NCI-H748 (cell line): ENCODE results near the gene BCL2L15.
"Not testable (repeated sequence)": the region's sequence is repeated elsewhere in the genome, so short reads cannot be mapped to it uniquely, and the experiment has no call there.

ENCODE experiments used
- DNase-seq: peaks from one replicate; lab custom pipeline; 2025; ENCODE audit not compliant: unreplicated experiment; lab: John Stamatoyannopoulos, UW

The BCL2L15 gene

GRCh38 chr1:113872219-113872935 is 15.0 kb downstream of the BCL2L15 start:
- no peak for DNase-seq

DNA sequence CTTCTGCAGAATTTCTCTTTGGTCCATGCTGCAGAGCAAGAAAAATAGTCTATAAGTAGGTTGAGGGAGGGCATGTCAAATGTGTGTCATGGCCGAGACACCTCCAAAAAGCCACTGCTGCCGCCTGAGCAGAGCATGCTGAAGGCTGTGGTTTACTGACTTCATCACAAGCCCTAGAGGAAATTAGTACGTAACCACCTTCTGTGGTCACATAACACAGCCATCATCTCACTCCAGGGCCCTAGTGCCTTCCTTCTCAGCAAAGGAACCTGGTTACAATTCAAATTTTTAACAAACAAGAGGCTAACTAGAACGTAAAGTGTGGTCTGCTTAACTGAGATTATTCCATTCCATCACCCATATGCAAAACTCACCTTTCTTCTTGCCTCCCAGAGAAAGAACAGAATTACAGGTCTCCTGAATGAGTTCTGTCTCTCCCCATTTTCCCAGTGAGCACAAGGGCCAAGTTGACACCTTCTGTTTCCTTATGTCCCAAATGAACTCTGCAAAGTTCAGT is 15.7 kb downstream of the BCL2L15 start, which contains the start of gene PTPN22:
Gene PTPN22, minus strand, starts transcription at position 116 of the 517 bp plus-strand sequence.
- DNase-seq: no peak

- DNase-seq: no peak
These were observed 16.6 kb downstream of the BCL2L15 start for GRCh38 chr1:113870778-113871177.

DNA sequence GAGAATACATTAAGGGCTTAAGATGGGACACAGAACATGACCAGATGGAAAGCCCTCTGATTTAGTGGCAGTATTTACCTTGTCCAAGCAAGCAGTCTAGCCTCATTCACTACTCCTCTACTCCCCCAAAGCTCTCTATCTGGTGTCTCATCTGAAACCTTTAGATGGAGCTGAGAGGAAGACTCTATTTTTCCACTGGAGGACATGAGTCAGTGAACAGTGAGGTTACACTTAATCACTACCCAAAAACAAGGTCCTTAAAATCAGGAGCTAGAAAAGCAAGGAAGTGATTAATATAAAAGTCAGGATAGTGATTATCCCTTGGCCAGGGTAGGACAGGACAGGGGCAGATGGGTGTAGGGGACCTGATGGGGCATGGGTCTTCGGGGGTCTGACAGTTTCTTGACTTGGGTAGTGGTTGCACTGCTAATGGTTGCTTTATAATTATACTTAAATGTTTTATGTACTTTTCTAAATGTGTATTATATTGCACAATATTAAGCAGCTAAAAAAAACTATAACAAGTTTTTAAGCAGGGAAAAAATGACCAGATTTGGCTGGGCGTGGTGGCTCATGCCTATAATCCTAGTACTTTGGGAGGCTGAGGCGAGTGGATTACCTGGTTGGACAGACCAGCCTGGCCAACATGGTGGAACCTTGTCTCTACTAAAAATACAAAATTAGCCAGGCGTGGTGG is 18.8 kb downstream of the BCL2L15 start:
- DNase-seq: no peak

- DNase-seq: no peak
These were observed 25.7 kb downstream of the BCL2L15 start for GRCh38 chr1:113861641-113862040.

- no peak for DNase-seq
These were observed 26.5 kb downstream of the BCL2L15 start for GRCh38 chr1:113860891-113861290.

- DNase-seq: no peak
These were observed 27.8 kb downstream of the BCL2L15 start for GRCh38 chr1:113859478-113860175.

GRCh38 chr1:113858982-113859381 is 28.4 kb downstream of the BCL2L15 start:
- no peak for DNase-seq

- DNase-seq: no peak
These were observed 29.0 kb downstream of the BCL2L15 start for GRCh38 chr1:113858418-113858817.

DNA sequence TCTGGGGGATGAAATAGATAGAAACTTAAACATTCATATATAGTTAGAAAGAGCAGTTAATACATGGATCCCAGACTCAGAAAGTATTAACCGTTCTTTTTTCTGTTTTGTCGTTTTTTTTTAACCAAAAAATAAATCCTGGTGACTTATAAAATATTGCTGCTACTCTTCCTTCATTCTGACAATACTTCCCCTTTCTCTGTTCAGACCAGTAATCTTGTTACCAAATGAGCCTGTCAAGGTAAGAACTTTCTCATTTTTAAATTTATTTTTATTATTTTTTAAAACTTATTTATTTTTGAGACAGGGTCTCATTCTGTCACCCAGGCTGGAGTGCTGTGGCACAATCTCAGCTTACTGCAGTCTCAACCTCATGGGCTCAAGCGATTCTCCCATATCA is 29.6 kb downstream of the BCL2L15 start:
- no peak for DNase-seq

- DNase-seq: no peak
These were observed 31.0 kb downstream of the BCL2L15 start for GRCh38 chr1:113856401-113856790.

- DNase-seq: no peak
These were observed 31.6 kb downstream of the BCL2L15 start for GRCh38 chr1:113855630-113856400.

- DNase-seq: no peak
These were observed 33.1 kb downstream of the BCL2L15 start for GRCh38 chr1:113854234-113854633.

- not testable (repeated sequence) for DNase-seq
These were observed 34.7 kb downstream of the BCL2L15 start for GRCh38 chr1:113852694-113853093.

DNA sequence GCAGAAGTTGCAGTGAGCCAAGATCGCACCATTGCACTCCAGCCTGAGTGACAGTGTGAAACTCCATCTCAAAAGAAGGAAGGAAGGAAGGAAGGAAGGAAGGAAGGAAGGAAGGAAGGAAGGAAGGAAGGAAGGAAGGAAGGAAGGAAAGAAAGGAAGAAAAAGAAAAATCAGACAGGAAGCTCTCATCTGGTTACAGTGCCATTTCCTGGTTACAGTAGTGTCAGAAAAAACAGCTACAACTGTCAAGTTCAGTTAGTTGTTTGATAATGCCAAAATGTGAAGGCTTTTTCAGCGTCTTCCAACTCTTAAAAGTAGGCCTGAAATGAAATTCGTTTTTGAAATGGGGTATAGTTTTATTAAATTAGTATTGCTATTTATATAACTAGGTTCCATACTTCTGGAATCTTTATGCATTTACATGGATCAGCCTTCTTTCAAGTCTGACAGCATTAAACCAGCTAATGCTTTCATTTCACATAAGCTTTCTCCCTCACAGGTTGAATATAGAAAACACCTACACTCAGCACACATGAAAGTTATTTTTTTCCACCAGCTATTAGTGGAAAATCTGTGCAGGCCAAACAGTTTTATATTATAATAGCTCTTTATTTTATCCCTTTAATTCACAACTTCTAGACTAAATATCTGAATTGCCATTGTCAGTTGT is 37.1 kb downstream of the BCL2L15 start:
- no peak for DNase-seq

- no peak for DNase-seq
These were observed 38.3 kb downstream of the BCL2L15 start for GRCh38 chr1:113849072-113849471.

DNA sequence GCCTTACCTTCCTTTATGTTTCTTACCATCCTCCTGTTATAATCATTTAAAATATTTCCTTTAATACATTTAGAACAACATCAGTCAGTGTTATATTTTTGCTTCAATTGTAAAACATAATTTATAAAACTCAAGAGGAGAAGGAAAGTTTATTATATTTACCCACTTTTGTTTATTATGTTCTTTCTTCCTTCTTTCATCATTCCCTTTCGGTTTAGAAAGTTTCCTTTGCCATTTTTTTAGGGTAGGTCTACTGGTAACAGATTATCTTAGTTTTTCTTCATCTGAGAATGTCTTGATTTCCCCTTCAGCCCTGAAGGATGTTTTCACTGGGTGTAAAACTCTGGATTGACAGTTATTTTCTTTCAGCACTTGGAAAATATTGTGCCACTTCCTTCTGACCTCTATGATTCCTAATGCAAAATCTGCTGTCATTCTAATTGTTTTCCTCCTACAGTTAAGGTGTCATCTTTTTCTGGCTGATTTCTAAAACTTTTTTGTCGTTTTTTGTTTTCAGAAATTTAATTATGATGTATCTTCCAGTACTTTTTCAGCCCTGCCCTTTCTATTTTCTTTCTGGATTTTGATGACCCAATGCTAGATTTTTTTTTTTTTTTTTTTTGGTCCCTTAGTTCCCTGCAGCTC is 40.9 kb downstream of the BCL2L15 start:
- no peak for DNase-seq

DNA sequence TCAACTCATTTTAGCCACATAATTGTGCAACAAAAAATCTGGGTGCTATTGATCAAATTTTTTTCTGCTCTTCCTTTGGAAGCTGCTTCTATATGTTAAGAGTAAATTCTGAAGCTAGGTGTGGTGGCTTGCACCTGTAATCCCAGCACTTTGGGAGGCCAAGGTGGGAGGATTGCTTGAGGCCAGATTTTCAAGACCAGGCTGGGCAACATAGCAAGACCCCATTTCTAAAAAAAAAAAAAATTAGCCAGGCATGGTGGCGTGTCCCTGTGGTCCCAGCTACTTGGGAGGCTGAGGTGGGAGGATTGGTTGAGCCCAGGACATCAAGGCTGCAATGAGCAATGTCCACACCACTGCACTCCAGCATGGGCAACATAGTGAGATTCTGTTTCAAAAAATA is 50.8 kb downstream of the BCL2L15 start:
- DNase-seq: no peak

GRCh38 chr1:113835686-113836290 is 51.6 kb downstream of the BCL2L15 start:
- DNase-seq: peak; percentile 50

DNA sequence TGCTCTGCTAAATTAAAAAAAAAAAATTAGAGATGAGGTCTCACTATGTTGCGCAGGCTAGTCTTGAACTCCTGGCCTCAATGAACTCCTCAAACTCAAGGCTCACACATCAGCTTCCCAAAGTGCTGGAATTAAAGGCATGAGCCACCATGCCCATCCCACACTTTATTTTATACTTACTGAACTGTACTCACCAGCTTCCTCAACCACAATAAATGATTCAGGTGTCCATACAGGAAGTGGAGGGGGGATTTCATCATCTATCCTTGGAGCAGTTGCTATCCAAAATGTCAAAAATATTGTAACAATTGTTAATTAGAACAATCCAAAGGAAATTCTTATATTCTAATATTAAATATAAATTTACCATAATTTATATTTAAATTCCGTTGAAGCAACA is 52.7 kb downstream of the BCL2L15 start:
- DNase-seq: no peak
